Peyer's patch (tissue), 4 donors: ENCODE results near the gene KCNC2. TPM values are rescaled to one million over a fixed set of nuclear protein-coding genes. Genes with fewer than 3 reads are reported as not detected.

ENCODE experiments used
- DNase-seq, 3 donors: peaks; one replicate each; pipeline ENCODE4 v3.0.0-alpha.2; 2017 to 2019
- H3K27ac ChIP-seq, 4 donors: fragments of 200-600 bp; sonication (generic); one replicate each; pipeline ENCODE4 v1.5.1; 2016 to 2019
- H3K27me3 ChIP-seq, 2 donors: fragments of 200-600 bp; sonication (generic); one replicate each; pipeline ENCODE4 v1.5.1; 2019
- H3K36me3 ChIP-seq, 3 donors: fragments of 200-600 bp; sonication (generic); one replicate each; pipeline ENCODE4 v1.5.1; 2016 to 2019
- H3K4me1 ChIP-seq, 4 donors: fragments of 200-600 bp; sonication (generic); one replicate each; pipeline ENCODE4 v1.5.1; 2016 to 2019
- H3K4me3 ChIP-seq, 4 donors: fragments of 200-600 bp; sonication (generic); 1 replicate in 3 of 4; 2 replicates in 1 of 4; pipeline ENCODE4 v1.5.1; 2016 to 2019; ENCODE audit warnings: mild to moderate bottlenecking in 1 of 4
- H3K9me3 ChIP-seq, 4 donors: fragments of 200-600 bp; sonication (generic); one replicate each; pipeline ENCODE4 v1.5.1; 2016 to 2019; ENCODE audit warnings: mild to moderate bottlenecking in 1 of 4
- POLR2A ChIP-seq, 2 donors: fragments of 450-650 bp; IDR thresholded peaks; one replicate each; pipeline ENCODE4 v1.5.1; 2017; ENCODE audit warnings: antibody characterized with exemption in 2 of 2, mild to moderate bottlenecking in 2 of 2, moderate library complexity in 2 of 2
- total RNA-seq, 4 donors: library from RNA; depleted of rRNA; stranded (reverse); fragments of >200 nt; gene quantifications; one replicate each; pipeline ENCODE4 v1.1.0, GENCODE V29; 2016
- TF ChIP-seq, protein P1 (sequence below), 6 experiments: fragments of 450-650 bp in 4 of 6; fragments of 200-600 bp in 2 of 6; sonication (generic) in 1 of 6; IDR thresholded peaks; one replicate each; pipeline ENCODE4 v1.5.1; 2017 to 2019; ENCODE audit warnings: antibody characterized with exemption in 6 of 6, mild to moderate bottlenecking in 3 of 6, moderate library complexity in 1 of 6

The KCNC2 gene
- total RNA-seq, 4 donors from 2014 or later: not detected

DNA sequence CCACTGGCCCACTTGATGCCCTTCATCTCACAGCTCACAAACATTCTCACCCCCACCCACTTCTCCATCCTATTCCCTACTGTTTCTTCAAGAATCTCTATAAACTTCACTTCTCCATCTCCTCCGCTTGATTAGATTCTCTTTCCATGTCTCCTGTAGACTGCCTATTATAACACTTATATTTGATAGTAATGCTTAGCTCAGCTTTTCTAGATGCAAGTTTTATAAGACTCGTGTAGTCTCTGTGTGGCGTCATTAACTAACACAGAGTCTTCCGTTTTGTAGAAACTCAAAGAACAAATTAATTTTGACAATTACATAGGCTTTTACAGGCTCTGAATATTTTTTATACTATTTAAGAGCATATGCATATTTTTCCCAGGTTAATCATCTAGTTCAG, 25.7 kb downstream of the KCNC2 start:
- no peak overlapping the region for H3K4me3 ChIP-seq
- no peak for DNase-seq
- H3K36me3 ChIP-seq: no peaks in the 10 kb centered on the region
- H3K27ac ChIP-seq: no peak overlapping the region
- TF ChIP-seq, protein P1, sequence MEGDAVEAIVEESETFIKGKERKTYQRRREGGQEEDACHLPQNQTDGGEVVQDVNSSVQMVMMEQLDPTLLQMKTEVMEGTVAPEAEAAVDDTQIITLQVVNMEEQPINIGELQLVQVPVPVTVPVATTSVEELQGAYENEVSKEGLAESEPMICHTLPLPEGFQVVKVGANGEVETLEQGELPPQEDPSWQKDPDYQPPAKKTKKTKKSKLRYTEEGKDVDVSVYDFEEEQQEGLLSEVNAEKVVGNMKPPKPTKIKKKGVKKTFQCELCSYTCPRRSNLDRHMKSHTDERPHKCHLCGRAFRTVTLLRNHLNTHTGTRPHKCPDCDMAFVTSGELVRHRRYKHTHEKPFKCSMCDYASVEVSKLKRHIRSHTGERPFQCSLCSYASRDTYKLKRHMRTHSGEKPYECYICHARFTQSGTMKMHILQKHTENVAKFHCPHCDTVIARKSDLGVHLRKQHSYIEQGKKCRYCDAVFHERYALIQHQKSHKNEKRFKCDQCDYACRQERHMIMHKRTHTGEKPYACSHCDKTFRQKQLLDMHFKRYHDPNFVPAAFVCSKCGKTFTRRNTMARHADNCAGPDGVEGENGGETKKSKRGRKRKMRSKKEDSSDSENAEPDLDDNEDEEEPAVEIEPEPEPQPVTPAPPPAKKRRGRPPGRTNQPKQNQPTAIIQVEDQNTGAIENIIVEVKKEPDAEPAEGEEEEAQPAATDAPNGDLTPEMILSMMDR (IDR thresholded peaks at IDR 0.05): no peak
- H3K9me3 ChIP-seq: no peaks in the 10 kb centered on the region
- no peaks in the 10 kb centered on the region for H3K27me3 ChIP-seq
- H3K4me1 ChIP-seq: no peaks in the 10 kb centered on the region

DNA sequence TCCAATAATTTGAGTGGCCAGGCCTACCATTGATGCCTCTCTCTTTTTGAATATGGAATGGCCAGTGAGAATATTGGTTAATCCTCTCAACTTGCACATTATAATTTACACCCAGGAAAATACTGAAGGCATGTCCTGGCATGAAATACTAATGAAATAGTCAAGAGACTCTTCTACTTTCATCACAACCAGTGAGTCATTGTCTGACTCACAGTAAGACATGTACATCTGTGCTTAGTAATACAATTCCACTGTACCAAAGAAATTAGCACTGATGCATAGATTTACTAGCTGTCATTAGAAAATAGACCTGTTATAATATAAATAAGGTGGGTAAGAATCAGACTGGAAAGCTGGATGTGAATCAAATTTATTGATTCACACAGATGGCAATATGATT, 31.6 kb downstream of the KCNC2 start:
- Histone ChIP-seq H3K27ac (no peak overlapping the region), H3K4me1 (no peaks in the 10 kb centered on the region), H3K4me3 (no peak overlapping the region), H3K9me3 (no peaks in the 10 kb centered on the region), H3K36me3 (no peaks in the 10 kb centered on the region), H3K27me3 (no peaks in the 10 kb centered on the region)
- TF ChIP-seq, protein P1 (IDR thresholded peaks at IDR 0.05): no peak
- no peak for TF ChIP-seq POLR2A (IDR thresholded peaks at IDR 0.05)
- no peak for DNase-seq

DNA sequence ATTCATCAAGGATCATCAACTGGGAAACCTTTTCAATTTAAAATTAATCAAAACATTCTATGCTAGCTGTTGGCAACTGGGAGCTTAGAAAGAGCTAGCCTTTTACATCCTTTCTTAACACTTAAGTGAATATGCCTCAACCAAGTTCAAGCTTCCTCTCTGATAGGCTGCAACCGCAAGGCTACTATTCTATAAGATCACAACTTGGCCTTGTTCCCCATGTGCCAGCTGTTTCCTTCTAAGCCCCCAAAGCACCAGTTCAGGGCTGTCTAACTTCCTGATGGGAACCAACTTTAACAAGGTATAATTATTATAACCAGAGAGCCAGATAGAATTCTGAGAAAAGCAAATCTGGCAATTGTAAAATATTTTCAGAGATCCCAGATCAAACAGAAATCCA, 37.0 kb downstream of the KCNC2 start:
- H3K36me3 ChIP-seq: no peaks in the 10 kb centered on the region
- no peak overlapping the region for H3K27ac ChIP-seq
- DNase-seq: no peak
- no peak overlapping the region for H3K4me3 ChIP-seq
- TF ChIP-seq POLR2A (IDR thresholded peaks at IDR 0.05): no peak
- TF ChIP-seq, protein P1 (IDR thresholded peaks at IDR 0.05): no peak
- no peaks in the 10 kb centered on the region for H3K4me1 ChIP-seq
- H3K9me3 ChIP-seq: no peaks in the 10 kb centered on the region
- no peaks in the 10 kb centered on the region for H3K27me3 ChIP-seq

DNA sequence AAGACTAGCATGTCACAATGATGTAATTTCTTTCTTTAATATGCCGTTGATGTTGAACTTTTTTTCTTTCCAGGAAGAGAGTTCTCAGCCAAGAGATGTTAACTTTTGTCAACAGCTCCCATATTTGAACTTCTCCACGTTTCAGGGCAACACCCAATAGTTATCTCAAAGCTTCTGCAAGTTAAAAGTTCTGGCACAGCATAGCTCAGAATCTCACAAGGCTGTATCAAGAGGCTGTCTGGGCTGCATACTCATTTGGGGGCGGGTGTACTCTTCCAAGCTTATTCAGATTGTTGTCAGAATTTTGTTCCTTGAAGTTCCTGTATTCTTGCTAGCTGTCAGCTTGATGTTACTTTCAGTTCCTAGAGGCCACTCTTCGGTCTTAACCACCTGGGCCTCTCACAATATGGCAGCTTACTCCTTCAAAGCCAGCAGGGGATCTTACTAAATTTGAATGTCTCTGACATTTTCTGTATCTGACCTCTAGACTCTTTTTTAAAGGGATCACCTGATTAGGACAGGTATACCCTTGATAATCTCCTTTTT, 38.9 kb downstream of the KCNC2 start:
- Histone ChIP-seq H3K27ac (no peak overlapping the region), H3K36me3 (no peaks in the 10 kb centered on the region), H3K9me3 (no peaks in the 10 kb centered on the region), H3K27me3 (no peaks in the 10 kb centered on the region), H3K4me1 (no peaks in the 10 kb centered on the region), H3K4me3 (no peak overlapping the region)
- no peak for DNase-seq
- TF ChIP-seq, protein P1 (IDR thresholded peaks at IDR 0.05): no peak
- TF ChIP-seq POLR2A (IDR thresholded peaks at IDR 0.05): no peak

DNA sequence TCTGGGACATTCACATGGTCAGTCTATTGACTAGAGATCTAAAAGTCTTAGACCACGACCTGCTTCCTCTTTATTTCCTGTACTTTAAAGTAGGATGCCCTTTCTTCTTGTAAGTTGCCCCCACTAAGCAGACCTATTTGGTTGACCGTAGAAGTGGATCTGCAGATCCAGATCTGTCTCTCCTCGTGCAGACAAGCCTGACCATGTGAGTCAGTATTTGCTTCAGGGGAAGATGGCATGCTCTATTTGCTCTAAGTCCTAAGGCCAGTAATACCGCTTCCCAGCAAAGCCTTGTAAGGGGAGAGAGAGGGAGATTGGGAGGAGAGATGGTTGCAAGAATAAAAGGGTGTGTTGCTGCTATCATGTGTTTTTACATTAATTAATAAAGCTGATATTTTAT, 46.8 kb downstream of the KCNC2 start:
- TF ChIP-seq, protein P1 (IDR thresholded peaks at IDR 0.05): no peak
- TF ChIP-seq POLR2A (IDR thresholded peaks at IDR 0.05): no peak

DNA sequence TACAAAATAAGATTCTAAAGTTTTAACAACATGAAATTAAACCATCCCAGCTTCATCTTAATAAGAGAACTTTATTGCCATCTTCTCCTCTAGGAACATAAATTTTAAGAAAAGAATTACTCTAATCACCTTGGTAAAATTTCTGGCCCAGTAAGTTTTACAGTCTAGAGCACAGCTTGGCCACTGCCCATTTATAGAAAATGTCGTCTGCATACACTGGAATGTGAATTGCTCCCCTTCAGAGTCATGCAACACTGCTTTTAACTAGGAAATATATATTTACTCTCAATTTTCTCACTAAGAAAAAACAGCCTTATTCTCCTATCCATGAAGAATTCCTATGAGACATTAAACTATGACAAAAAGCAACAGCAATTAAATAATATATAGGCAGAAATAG, 48.2 kb downstream of the KCNC2 start:
- TF ChIP-seq, protein P1 (IDR thresholded peaks at IDR 0.05): no peak
- TF ChIP-seq POLR2A (IDR thresholded peaks at IDR 0.05): no peak
- no peaks in the 10 kb centered on the region for H3K27me3 ChIP-seq

More for the DNA sequence above, 46.8 kb downstream of the KCNC2 start:
- DNase-seq: no peak
- no peak overlapping the region for H3K27ac ChIP-seq
- H3K27me3 ChIP-seq: no peaks in the 10 kb centered on the region
- H3K4me1 ChIP-seq: no peaks in the 10 kb centered on the region
- H3K4me3 ChIP-seq: no peak overlapping the region
- H3K9me3 ChIP-seq: no peaks in the 10 kb centered on the region
- H3K36me3 ChIP-seq: no peaks in the 10 kb centered on the region

More for the DNA sequence above, 48.2 kb downstream of the KCNC2 start:
- DNase-seq: no peak
- Histone ChIP-seq H3K4me1 (no peaks in the 10 kb centered on the region), H3K36me3 (no peaks in the 10 kb centered on the region), H3K27ac (no peak overlapping the region), H3K4me3 (no peak overlapping the region), H3K9me3 (no peaks in the 10 kb centered on the region)
